ENCODE results near the gene BOD1L1.

The BOD1L1 gene

GRCh38 chr4:13538427-13538973 lies 89.0 kb downstream of the BOD1L1 start:
- no peak for DNase-seq

GRCh38 chr4:13537832-13538177 lies 89.7 kb downstream of the BOD1L1 start:
- DNase-seq, result no peak

GRCh38 chr4:13537011-13537831 lies 90.3 kb downstream of the BOD1L1 start:
- DNase-seq, result peak; percentile 56

- DNase-seq, result no peak
Measured at GRCh38 chr4:13536607-13537006, 90.9 kb downstream of the BOD1L1 start.

- DNase-seq, result peak; percentile 51
Measured at GRCh38 chr4:13535708-13536361, 91.7 kb downstream of the BOD1L1 start.

GRCh38 chr4:13535118-13535517 lies 92.4 kb downstream of the BOD1L1 start:
- no peak for DNase-seq

- peak; percentile 50 for DNase-seq
Measured at GRCh38 chr4:13534344-13535063, 93.0 kb downstream of the BOD1L1 start.

- no peak for DNase-seq
Measured at GRCh38 chr4:13533670-13534343, 93.7 kb downstream of the BOD1L1 start.

GRCh38 chr4:13531625-13531998 lies 95.9 kb downstream of the BOD1L1 start:
- no peak for DNase-seq

GRCh38 chr4:13530823-13531624 lies 96.5 kb downstream of the BOD1L1 start:
- peak; percentile 51 for DNase-seq

- DNase-seq, result peak; percentile 52
Measured at GRCh38 chr4:13529128-13529919, 98.2 kb downstream of the BOD1L1 start.

- DNase-seq, result no peak
Measured at GRCh38 chr4:13528821-13529127, 98.8 kb downstream of the BOD1L1 start.

GRCh38 chr4:13527981-13528820 lies 99.3 kb downstream of the BOD1L1 start:
- DNase-seq, result peak; percentile 54

GRCh38 chr4:13527192-13527980 lies 100.1 kb downstream of the BOD1L1 start:
- peak; percentile 50 for DNase-seq

- no peak for DNase-seq
Measured at GRCh38 chr4:13526658-13527057, 100.9 kb downstream of the BOD1L1 start.

- no peak for DNase-seq
Measured at GRCh38 chr4:13525606-13526281, 101.8 kb downstream of the BOD1L1 start.

GRCh38 chr4:13524504-13525243 lies 102.9 kb downstream of the BOD1L1 start:
- DNase-seq, result peak; percentile 50

Data from activated CD8-positive, alpha-beta memory T cell treated with anti-CD3 and anti-CD28 coated beads, Interleukin-2, amount 50 U/mL, for 48 hours (primary cell).